Measurements from ENCODE around the gene PRTN3. TPM values are rescaled to one million over a fixed set of nuclear protein-coding genes. Genes with fewer than 3 reads are reported as not detected.

The PRTN3 gene
- polyA plus RNA-seq, 1 donor (not counting 4 experiments of a cell fraction or from before 2014, with no cell fraction given): not detected

- Histone ChIP-seq H2AFZ (ENCODE audit: control insufficient read depth, low read length) (no peak overlapping the region), H3K27me3 (ENCODE audit: control insufficient read depth, extremely low read depth, insufficient read depth, low read length) (no peaks in the 10 kb centered on the region), H3K79me2 (ENCODE audit: control insufficient read depth, insufficient read depth, low read length) (no peaks in the 10 kb centered on the region), H3K9ac (ENCODE audit: control insufficient read depth, extremely low read depth, insufficient read depth, low read length) (no peak overlapping the region), H3K9me1 (ENCODE audit: control insufficient read depth, extremely low read depth, insufficient read depth, low read length) (no peaks in the 10 kb centered on the region), H3K4me3 (ENCODE audit: control insufficient read depth in 2 of 3, extremely low read depth in 1 of 3, insufficient read depth in 2 of 3, low read depth in 1 of 3, low read length in 3 of 3) (no peak overlapping the region), H3K36me3 (ENCODE audit: control insufficient read depth in 2 of 2, extremely low read depth in 1 of 2, insufficient read depth in 2 of 2, low read length in 2 of 2) (peaks cover 9 to 14% of the 10 kb centered on the region in 2 experiments), H3K27ac (ENCODE audit: control insufficient read depth, insufficient read depth, low read length) (no peak overlapping the region), H3K4me1 (ENCODE audit: control insufficient read depth, extremely low read depth, insufficient read depth, low read length) (peaks cover 6% of the 10 kb centered on the region), H3K9me3 (ENCODE audit: control insufficient read depth, low read depth, low read length) (no peaks in the 10 kb centered on the region), H4K20me1 (ENCODE audit: control insufficient read depth, extremely low read depth, insufficient read depth, low read length) (peaks cover 2% of the 10 kb centered on the region), H3K4me2 (ENCODE audit: control insufficient read depth, extremely low read depth, insufficient read depth, low read depth, low read length) (no peak overlapping the region)
- no peak for DNase-seq (ENCODE audit: low read depth, low spot score)
- TF ChIP-seq CTCF (optimal IDR thresholded peaks at IDR 0.05 in 1 of 3, IDR thresholded peaks at IDR 0.05 in 1 of 3, conservative IDR thresholded peaks at IDR 0.05 in 1 of 3; ENCODE audit: extremely low read depth in 1 of 3, insufficient read depth in 2 of 3, low read length in 3 of 3) (no peak), EZH2 (IDR thresholded peaks at IDR 0.05; ENCODE audit: low read length) (no peak)
- dilution Hi-C loops (cut with MboI; ENCODE audit: extremely low pct_ligation_motif_present, low sequenced_read_pairs): no loop called here
- FAIRE-seq: no peak
Observed at GRCh38 chr19:887072-887471, 46.3 kb downstream of the PRTN3 start.

- H3K27me3 ChIP-seq (ENCODE audit: control insufficient read depth, extremely low read depth, insufficient read depth, low read length): no peaks in the 10 kb centered on the region
- no peak overlapping the region for H3K27ac ChIP-seq (ENCODE audit: control insufficient read depth, insufficient read depth, low read length)
- no peak overlapping the region for H3K4me2 ChIP-seq (ENCODE audit: control insufficient read depth, extremely low read depth, insufficient read depth, low read depth, low read length)
- H3K79me2 ChIP-seq (ENCODE audit: control insufficient read depth, insufficient read depth, low read length): no peaks in the 10 kb centered on the region
- TF ChIP-seq EZH2 (IDR thresholded peaks at IDR 0.05; ENCODE audit: low read length): no peak
- no peak for TF ChIP-seq CTCF (optimal IDR thresholded peaks at IDR 0.05 in 1 of 3, IDR thresholded peaks at IDR 0.05 in 1 of 3, conservative IDR thresholded peaks at IDR 0.05 in 1 of 3; ENCODE audit: extremely low read depth in 1 of 3, insufficient read depth in 2 of 3, low read length in 3 of 3)
- peaks cover 6% of the 10 kb centered on the region for H3K4me1 ChIP-seq (ENCODE audit: control insufficient read depth, extremely low read depth, insufficient read depth, low read length)
- peaks cover 2% of the 10 kb centered on the region for H4K20me1 ChIP-seq (ENCODE audit: control insufficient read depth, extremely low read depth, insufficient read depth, low read length)
- no peak overlapping the region for H3K4me3 ChIP-seq (ENCODE audit: control insufficient read depth in 2 of 3, extremely low read depth in 1 of 3, insufficient read depth in 2 of 3, low read depth in 1 of 3, low read length in 3 of 3)
- no peak overlapping the region for H3K9ac ChIP-seq (ENCODE audit: control insufficient read depth, extremely low read depth, insufficient read depth, low read length)
- no peak overlapping the region for H2AFZ ChIP-seq (ENCODE audit: control insufficient read depth, low read length)
- DNase-seq (ENCODE audit: low read depth, low spot score): no peak
- H3K9me1 ChIP-seq (ENCODE audit: control insufficient read depth, extremely low read depth, insufficient read depth, low read length): no peaks in the 10 kb centered on the region
- peaks cover 9 to 13% of the 10 kb centered on the region in 2 experiments for H3K36me3 ChIP-seq (ENCODE audit: control insufficient read depth in 2 of 2, extremely low read depth in 1 of 2, insufficient read depth in 2 of 2, low read length in 2 of 2)
- H3K9me3 ChIP-seq (ENCODE audit: control insufficient read depth, low read depth, low read length): no peaks in the 10 kb centered on the region
- dilution Hi-C loops (cut with MboI; ENCODE audit: extremely low pct_ligation_motif_present, low sequenced_read_pairs): no loop called here
- FAIRE-seq: no peak
Observed at GRCh38 chr19:887599-887998, 46.8 kb downstream of the PRTN3 start.
